Nephron (organoid): ENCODE data around the gene ZBTB48.

ENCODE experiments used
- H3K27ac Mint-ChIP-seq, 3 experiments: 2 replicates each; pipeline ENCODE4 v1.8.0; 2020; ENCODE audit warnings: mixed read lengths in 3 of 3, mild to moderate bottlenecking in 2 of 3, moderate library complexity in 1 of 3
- H3K27me3 Mint-ChIP-seq: 2 replicates; pipeline ENCODE4 v1.8.0; 2021; ENCODE audit warnings: low read depth, mild to moderate bottlenecking, moderate library complexity, mixed read lengths
- H3K36me3 Mint-ChIP-seq: 2 replicates; pipeline ENCODE4 v1.8.0; 2020; ENCODE audit warnings: low read depth, mixed read lengths
- H3K4me1 Mint-ChIP-seq: 2 replicates; pipeline ENCODE4 v1.8.0; 2020; ENCODE audit warnings: mixed read lengths
- H3K4me3 Mint-ChIP-seq, 3 experiments: 2 replicates each; pipeline ENCODE4 v1.8.0; 2020; ENCODE audit warnings: mild to moderate bottlenecking in 3 of 3, mixed read lengths in 3 of 3, moderate library complexity in 2 of 3
- H3K9me3 Mint-ChIP-seq: 2 replicates; pipeline ENCODE4 v1.8.0; 2020; ENCODE audit warnings: mixed read lengths
- CTCF ChIP-seq, 3 experiments: fragments of 200-600 bp; sonication (generic); IDR thresholded peaks; one replicate each; pipeline ENCODE4 v1.5.0; 2021; ENCODE audit warnings: antibody characterized with exemption in 3 of 3; ENCODE audit not compliant: unreplicated experiment in 3 of 3

ZBTB48 gene

DNA sequence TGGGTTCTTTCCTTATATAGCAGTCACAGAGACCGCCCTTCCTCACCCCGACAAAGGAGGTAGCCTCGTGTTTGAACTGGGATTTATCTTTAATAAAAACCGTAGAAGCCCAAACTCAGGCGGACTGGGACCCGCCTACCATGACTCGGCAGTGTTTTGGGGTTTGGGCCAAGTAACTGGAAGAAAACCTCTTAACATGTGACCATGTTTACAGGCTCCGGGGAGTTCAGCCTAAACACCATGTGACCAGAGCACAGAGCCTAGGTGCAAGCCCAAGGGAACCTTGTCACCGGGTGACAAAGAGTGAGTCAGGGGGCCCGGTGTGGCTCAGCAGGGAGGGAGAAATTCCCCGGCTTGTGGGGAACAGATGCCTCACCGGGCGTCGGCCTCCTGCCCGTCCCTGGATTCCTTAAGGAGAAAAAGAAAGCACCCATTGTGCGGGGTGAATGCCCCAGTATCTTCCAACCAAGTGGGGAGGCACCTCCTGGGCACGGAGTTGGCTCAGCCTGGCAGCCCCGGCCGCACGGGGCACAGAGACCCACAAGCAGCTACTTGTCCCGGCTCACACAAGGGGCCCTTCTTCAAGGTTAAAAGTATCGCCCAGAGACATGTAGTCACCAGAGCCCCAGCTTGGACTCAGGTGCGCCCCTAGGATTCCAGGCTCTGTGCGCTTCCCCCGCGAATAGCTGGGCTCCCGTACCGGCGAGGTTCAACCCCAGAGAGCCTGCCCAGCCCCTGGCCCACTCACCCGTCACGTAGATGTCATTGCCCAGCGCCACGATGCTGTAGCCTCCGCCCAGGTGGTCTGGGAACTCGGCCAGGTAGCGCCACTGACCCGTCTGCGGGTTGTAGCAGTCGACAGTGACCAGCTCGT is 21.5 kb downstream of the ZBTB48 start:
- Mint-ChIP-seq H3K4me1 (peaks cover 48% of the 10 kb centered on the region), H3K27me3 (no peaks in the 10 kb centered on the region), H3K9me3 (no peaks in the 10 kb centered on the region), H3K36me3 (peaks cover 12% of the 10 kb centered on the region), H3K27ac (peak overlapping the region; percentile 81 to 97 (median 92)), H3K4me3 (peak overlapping the region; percentile 92 to 98 (median 98))
- no peak for TF ChIP-seq CTCF (IDR thresholded peaks at IDR 0.05; ENCODE audit: unreplicated experiment in 3 of 3)

GRCh38 chr1:6601923-6602668 is 22.3 kb downstream of the ZBTB48 start:
- Mint-ChIP-seq H3K9me3 (no peaks in the 10 kb centered on the region), H3K4me1 (peaks cover 42% of the 10 kb centered on the region), H3K27me3 (no peaks in the 10 kb centered on the region), H3K4me3 (peak overlapping the region; percentile 92 to 98 (median 98)), H3K27ac (peak overlapping the region in 2 of 3 experiments; percentile 81 to 97), H3K36me3 (peaks cover 7% of the 10 kb centered on the region)
- peak in 1 of 3 experiments; percentile 4 for TF ChIP-seq CTCF (IDR thresholded peaks at IDR 0.05; ENCODE audit: unreplicated experiment in 3 of 3)

DNA sequence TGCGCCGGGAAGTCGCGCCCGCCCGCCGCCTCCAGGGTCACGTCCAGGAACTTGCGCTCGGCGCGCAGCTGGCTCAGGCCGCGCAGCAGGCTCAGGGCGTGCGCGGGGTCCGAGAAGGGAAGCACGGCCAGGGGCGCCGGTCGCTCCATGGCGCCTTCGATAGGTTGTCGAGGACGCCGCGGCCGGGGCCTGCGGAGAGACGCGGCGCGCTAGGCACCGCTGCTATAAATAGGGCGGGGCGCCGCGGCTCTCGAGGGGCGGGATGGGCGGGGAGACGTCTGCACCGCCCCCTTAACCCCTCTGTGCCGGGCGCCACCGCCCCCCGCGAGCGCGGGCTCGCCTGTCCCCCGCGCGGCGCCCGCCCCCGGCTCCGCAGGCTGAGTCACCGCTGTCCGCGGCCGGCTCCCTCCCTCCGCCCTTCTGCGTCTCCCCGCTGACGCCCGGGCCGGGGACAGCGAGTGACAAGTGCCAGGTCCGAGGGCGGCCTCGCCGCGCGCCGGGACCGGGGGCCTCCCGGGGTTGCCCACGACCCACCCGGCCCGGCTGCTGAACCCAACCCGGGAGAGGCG is 23.0 kb downstream of the ZBTB48 start, which contains the start of gene KLHL21:
Gene KLHL21, minus strand, starts transcription at position 201 of the 569 bp plus-strand sequence. Its CDS starts 52 bp downstream, at position 149.
- Mint-ChIP-seq H3K27ac (peak within 1 kb of the TSS; percentile 99 to 100 (median 100)), H3K27me3 (no peaks in the 10 kb centered on the region), H3K9me3 (no peaks in the 10 kb centered on the region), H3K4me3 (peak within 1 kb of the TSS; percentile 92 to 98 (median 98)), H3K36me3 (peaks cover 3% of the 10 kb centered on the region), H3K4me1 (peaks cover 41% of the 10 kb centered on the region)
- no peak for TF ChIP-seq CTCF (IDR thresholded peaks at IDR 0.05; ENCODE audit: unreplicated experiment in 3 of 3)

- Mint-ChIP-seq H3K4me1 (peaks cover 43% of the 10 kb centered on the region), H3K36me3 (no peaks in the 10 kb centered on the region), H3K27me3 (no peaks in the 10 kb centered on the region), H3K27ac (peak overlapping the region; percentile 99 to 100 (median 100)), H3K4me3 (peak overlapping the region; percentile 80 to 87 (median 84)), H3K9me3 (no peaks in the 10 kb centered on the region)
- TF ChIP-seq CTCF (IDR thresholded peaks at IDR 0.05; ENCODE audit: unreplicated experiment in 3 of 3) = no peak
Observed at GRCh38 chr1:6603238-6603914, 23.6 kb downstream of the ZBTB48 start.

- no peaks in the 10 kb centered on the region for H3K36me3 Mint-ChIP-seq
- no peaks in the 10 kb centered on the region for H3K27me3 Mint-ChIP-seq
- peaks cover 42% of the 10 kb centered on the region for H3K4me1 Mint-ChIP-seq
- peak overlapping the region; percentile 99 to 100 (median 100) for H3K27ac Mint-ChIP-seq
- no peaks in the 10 kb centered on the region for H3K9me3 Mint-ChIP-seq
- peak in 1 of 3 experiments; percentile 13 for TF ChIP-seq CTCF (IDR thresholded peaks at IDR 0.05; ENCODE audit: unreplicated experiment in 3 of 3)
- H3K4me3 Mint-ChIP-seq = peak overlapping the region; percentile 80 to 87 (median 84)
Observed at GRCh38 chr1:6603915-6604558, 24.2 kb downstream of the ZBTB48 start.
